ENCODE measurements around the gene PHACTR4.
"Not testable (repeated sequence)": the region's sequence is repeated elsewhere in the genome, so short reads cannot be mapped to it uniquely, and the experiment has no call there.

Gene PHACTR4

DNA sequence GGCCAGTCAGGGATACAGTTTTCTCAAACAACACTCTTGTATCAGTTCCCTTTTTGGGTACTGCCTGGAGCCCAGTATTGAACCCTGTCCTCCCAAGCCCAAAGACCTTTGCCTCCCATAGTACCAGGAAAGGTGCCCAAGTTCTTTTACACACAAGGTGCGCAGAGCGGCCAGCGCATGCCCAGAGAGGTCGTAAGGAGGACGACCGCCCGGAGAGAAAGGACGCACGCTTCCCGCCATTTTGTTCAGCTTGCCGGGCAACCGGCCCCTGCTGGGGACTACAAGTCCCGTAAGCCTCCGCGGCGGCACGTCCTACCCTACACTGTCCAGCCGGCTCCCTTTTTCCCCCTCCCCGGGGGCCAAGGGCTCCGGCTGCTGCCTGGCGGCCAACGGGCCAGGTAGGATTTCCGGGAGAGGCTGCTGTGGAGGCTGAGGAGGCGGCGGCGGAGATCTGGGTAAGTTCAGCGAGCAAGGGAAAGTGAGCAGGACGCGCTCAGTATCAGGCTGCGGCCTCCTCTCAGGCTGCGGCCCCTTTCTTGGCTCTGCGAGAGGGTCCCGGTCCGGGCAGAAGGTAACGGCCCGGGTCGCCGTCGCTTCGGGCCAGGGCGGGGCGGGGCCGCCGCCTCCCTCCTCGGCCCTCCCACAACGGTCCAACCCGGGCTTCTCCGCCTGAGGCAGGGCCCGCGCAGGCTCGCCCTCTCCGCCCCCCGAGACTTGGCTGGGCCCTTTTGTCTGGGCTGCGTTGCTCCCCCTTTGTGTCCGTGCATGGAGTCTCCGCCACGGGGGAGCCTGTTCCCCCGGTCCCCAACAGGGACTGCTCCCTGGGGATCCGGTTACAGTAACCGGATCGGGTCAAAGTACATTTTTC, at the start of gene PHACTR4:
PHACTR4 (plus strand) TSS at position 370 of the 868 bp plus-strand sequence. CDS start 37,708 bp downstream, outside the sequence.
- peak; percentile 31 to 71 (median 60) for DNase-seq

DNA sequence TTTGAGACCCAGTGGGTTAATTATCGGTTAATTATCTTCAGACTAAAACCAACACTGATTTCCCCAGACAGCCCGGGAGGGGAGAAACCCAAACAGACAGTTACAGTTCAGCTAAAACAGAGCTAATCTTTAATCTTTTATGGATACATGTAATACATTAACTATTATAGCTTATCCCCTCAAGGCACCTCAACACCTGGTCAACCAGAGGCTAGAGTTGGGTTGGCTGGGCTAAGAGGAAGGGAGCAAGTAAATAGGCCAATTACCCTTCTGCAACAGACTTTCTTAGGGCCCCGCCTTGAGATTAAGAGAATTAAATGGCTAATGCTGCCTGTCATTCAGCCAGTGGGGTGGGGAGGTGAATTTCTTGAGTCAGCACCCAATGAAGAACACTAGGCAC, 47.3 kb upstream of the PHACTR4 start:
- no peak for DNase-seq

DNA sequence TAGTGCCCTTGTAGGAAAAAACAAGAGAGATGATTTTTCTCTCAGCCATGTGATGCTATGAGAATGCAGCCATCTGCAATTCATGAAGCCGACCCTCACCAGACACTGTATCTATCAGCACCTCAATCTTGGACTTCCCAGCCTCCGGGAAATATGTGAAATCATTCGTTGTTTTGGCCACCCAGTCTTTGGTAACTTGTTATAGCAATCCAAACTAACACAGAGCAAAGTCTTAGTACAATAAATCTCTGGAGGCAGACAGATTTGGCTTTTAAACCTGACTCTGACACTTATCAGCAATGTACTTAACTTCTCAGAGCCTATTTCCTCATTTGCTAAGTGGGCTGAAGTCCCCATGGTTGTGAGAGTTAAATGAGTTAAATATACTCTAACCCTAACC, 45.8 kb upstream of the PHACTR4 start:
- DNase-seq, result no peak

- no peak for DNase-seq
Measured at GRCh38 chr1:28326515-28326914, 43.0 kb upstream of the PHACTR4 start.

- no peak for DNase-seq
Measured at GRCh38 chr1:28326984-28327383, 42.6 kb upstream of the PHACTR4 start.

DNA sequence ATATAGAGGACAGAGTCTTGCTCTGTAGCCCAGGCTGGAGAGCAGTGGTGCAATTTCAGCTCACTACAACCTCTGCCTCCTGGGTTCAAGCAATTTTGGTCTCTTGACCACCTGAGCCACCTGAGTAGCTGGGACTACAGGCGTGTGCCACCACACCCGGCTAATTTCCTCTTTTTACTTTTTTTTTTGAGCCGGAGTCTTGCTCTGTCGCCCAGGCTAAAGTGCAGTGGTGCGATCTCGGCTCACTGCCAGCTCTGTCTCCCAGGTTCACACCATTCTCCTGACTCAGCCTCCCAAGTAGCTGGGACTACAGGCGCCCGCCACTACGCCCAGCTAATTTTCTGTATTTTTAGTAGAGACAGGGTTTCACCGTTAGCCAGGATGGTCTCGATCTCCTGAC, 42.1 kb upstream of the PHACTR4 start:
- DNase-seq, result not testable (repeated sequence)

- DNase-seq, result no peak
Measured at GRCh38 chr1:28328228-28328648, 41.3 kb upstream of the PHACTR4 start.

- no peak for DNase-seq
Measured at GRCh38 chr1:28329395-28330153, 40.0 kb upstream of the PHACTR4 start.

DNA sequence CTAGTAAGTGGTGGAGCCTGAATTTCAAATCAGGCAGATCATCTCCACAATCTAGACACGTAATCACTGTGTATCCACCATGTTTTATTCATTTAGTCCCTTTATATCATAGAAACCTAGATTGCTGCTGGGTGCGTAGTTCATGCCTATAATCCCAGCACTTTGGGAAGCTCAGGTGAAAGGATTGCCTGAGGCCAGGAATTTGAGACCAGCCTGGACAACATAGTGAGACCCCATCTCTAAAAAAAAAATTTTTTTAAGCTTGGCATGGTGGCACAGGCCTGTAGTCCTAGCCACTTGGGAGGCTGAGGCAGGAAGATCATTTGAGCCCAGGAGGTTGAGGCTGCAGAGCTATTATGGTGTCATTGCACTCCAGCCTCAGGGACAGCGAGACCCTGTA, 30.6 kb upstream of the PHACTR4 start:
- no peak for DNase-seq

DNA sequence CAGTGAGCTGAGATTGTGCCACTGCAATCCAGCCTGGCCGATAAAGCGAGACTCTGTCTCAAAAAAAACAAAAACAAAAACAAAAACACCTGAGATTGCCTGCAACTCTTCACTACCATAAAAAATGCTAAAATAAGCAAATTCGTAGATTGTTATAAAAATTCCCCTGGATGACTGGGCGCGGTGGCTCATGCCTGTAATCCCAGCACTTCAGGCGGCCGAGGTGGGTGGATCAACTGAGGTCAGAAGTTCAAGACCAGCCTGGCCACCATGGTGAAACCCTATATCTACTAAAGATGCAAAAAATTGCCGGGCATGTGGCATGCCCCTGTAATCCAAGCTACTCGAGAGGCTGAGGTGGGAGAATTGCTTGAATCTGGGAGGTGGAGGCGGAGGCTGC, 30.0 kb upstream of the PHACTR4 start:
- no peak for DNase-seq

DNA sequence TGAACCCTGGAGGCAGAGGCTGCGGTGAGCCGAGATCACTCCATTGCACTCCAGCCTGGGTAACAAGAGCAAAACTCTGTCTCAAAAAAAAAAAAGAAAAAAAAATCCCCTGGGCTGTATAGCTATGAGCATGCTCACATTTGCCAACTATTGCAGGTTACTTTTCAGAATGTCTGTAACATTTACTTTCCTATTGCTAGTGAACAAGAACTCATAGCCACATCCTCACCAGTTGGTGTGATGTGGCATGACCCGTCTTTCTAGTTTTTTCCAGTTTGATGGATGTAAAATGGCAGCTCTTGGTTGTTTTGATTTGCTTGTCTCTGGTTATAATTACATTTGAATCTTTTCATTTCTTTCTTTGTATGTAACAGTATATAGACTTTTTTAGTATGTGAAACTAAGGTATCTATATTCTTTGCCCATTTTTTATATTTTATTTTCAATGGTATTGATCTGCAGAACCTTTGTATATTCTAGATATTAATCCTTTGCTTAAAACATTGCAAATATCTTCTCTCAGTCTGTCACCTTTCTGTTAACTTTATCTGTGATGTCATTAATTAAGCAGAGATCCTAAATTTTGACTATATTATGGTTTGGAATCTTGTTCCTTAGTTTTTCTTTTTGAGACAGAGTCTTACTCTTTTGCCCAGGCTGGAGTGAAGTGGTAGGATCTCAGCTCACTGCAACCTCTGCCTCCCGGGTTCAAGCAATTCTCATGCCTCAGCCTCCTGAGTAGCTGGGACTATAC, 29.1 kb upstream of the PHACTR4 start:
- DNase-seq, result no peak

GRCh38 chr1:28341591-28341990, 27.9 kb upstream of the PHACTR4 start:
- DNase-seq, result no peak

DNA sequence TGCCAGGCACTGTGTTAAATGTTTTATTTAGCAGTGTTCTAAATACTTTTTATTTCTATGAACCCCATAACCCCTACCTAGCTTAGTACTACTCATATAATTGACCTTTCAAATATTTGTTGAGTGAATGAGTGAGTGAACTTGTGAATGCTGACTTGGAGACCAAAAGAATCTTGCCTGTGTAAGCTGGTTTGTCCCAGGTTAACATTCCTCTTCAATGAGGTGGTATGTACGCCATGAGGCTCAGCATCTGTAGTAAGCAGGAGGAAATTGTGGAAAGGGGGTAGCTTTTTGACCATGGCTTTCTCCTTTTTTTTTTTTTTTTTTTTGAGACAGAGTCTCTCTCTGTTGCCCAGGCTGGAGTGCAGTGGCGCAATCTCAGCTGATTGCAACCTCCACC, 26.1 kb upstream of the PHACTR4 start:
- DNase-seq, result no peak

- not testable (repeated sequence) for DNase-seq
Measured at GRCh38 chr1:28353248-28353810, 16.2 kb upstream of the PHACTR4 start.

DNA sequence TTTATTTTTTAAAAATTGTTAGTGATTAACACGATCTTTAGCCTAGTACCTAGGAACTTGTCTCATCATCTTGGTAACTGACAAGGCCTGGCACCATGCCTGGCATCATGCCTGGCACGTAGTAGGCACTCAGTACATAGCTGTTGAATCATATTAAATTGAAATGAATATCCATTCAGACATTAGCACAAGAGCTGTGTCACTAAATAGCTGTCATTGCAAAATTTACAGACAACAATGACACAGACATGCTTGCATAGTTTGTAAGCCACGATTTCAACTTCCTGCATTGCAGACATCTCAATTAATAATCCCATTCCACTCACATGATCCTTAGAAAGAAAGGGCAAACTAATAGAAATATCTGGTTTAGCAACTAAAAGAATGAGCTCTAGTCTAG, 15.4 kb upstream of the PHACTR4 start:
- DNase-seq, result no peak

- DNase-seq, result no peak
Measured at GRCh38 chr1:28358716-28359115, 10.8 kb upstream of the PHACTR4 start.

GRCh38 chr1:28359592-28360239, 9.8 kb upstream of the PHACTR4 start:
- peak; percentile 34 to 63 (median 50) for DNase-seq

DNA sequence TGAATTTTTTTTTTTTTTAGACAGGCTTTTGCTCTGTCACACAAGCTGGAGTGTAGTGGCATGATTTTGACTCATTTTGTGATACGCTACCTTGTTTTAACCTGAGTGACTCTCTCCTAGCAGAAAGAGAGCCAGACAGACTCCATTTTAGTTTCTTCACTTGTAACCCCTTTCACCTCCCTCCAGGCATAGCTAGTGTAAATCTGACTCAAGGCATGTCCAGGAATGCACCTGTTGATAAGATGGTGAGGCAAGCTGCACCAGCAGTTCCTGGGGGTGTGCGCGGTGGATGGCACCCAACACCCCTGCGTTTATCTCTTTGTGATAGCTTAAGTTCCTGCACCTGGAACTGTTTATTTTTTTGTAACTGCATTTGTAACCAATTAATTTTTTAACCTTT, 4.7 kb upstream of the PHACTR4 start:
- DNase-seq, result no peak

DNA sequence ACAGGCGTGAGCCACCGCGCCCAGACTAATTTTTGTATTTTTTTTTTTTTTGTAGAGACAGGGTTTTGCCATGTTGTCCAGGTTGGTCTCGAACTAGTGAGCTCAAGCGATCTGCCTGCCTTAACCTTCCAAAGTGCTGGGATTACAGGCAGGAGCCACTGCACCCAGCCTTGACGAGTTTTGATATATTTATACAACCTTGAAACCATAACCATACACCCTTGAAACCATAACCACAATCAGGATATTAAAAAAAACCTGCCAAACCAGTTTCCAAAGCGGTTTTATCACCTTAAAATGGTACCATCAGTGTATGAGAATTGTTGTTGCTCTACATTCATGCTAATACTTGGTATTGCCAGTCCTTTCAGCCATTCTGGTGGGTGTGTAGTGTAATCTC, 3.7 kb upstream of the PHACTR4 start:
- DNase-seq, result no peak

GRCh38 chr1:28368608-28369007, 932 bp upstream of the PHACTR4 start:
- DNase-seq, result not testable (repeated sequence)

- peak in 2 of 6 experiments; percentile 12 to 22 for DNase-seq
Measured at GRCh38 chr1:28370239-28371009, 884 bp downstream of the PHACTR4 start.

GRCh38 chr1:28371010-28371377, 1.5 kb downstream of the PHACTR4 start:
- no peak for DNase-seq

Data from stimulated activated naive CD4-positive, alpha-beta T cell (primary cell).